ENCODE results near the gene PHACTR2.

Gene PHACTR2

GRCh38 chr6:143802833-143803565 is 125.2 kb downstream of the PHACTR2 start:
- DNase-seq (no peak), ATAC-seq (ENCODE audit: insufficient read depth, low read depth) (no peak)
- H3K9ac ChIP-seq (ENCODE audit: low read depth, low read length): no peak overlapping the region
- H2AFZ ChIP-seq (ENCODE audit: low read depth, low read length): no peak overlapping the region
- no peaks in the 10 kb centered on the region for H3K27me3 ChIP-seq (ENCODE audit: insufficient read depth, low read length, poor library complexity)
- H3K79me2 ChIP-seq (ENCODE audit: insufficient read depth, low read length): no peaks in the 10 kb centered on the region
- TF ChIP-seq CTCF (IDR thresholded peaks at IDR 0.05; ENCODE audit: borderline replicate concordance, extremely low read depth, low read length, poor library complexity, severe bottlenecking): no peak
- no peak for TF ChIP-seq EZH2 (IDR thresholded peaks at IDR 0.05; ENCODE audit: borderline replicate concordance, low read depth, low read length, severe bottlenecking)
- no peaks in the 10 kb centered on the region for H4K20me1 ChIP-seq (ENCODE audit: insufficient read depth, low read length)
- no peaks in the 10 kb centered on the region for H3K9me3 ChIP-seq (ENCODE audit: insufficient read depth, low read length, severe bottlenecking)
- no peak overlapping the region for H3K4me2 ChIP-seq (ENCODE audit: insufficient read depth, low read length)
- H3K4me1 ChIP-seq (ENCODE audit: insufficient read depth, low read length): no peaks in the 10 kb centered on the region
- H3K4me3 ChIP-seq (ENCODE audit: low read depth in 1 of 2, low read length in 2 of 2): no peak overlapping the region
- no peaks in the 10 kb centered on the region for H3K36me3 ChIP-seq (ENCODE audit: insufficient read depth, low read length)
- H3K27ac ChIP-seq (ENCODE audit: low read length): no peak overlapping the region

- no peak overlapping the region for H3K4me3 ChIP-seq (ENCODE audit: low read depth in 1 of 2, low read length in 2 of 2)
- no peaks in the 10 kb centered on the region for H3K9me3 ChIP-seq (ENCODE audit: insufficient read depth, low read length, severe bottlenecking)
- H3K27ac ChIP-seq (ENCODE audit: low read length): no peak overlapping the region
- DNase-seq (no peak), ATAC-seq (ENCODE audit: insufficient read depth, low read depth) (no peak)
- no peaks in the 10 kb centered on the region for H3K4me1 ChIP-seq (ENCODE audit: insufficient read depth, low read length)
- no peak overlapping the region for H3K9ac ChIP-seq (ENCODE audit: low read depth, low read length)
- H3K27me3 ChIP-seq (ENCODE audit: insufficient read depth, low read length, poor library complexity): no peaks in the 10 kb centered on the region
- no peak overlapping the region for H3K4me2 ChIP-seq (ENCODE audit: insufficient read depth, low read length)
- no peak overlapping the region for H2AFZ ChIP-seq (ENCODE audit: low read depth, low read length)
- TF ChIP-seq CTCF (IDR thresholded peaks at IDR 0.05; ENCODE audit: borderline replicate concordance, extremely low read depth, low read length, poor library complexity, severe bottlenecking) (no peak), EZH2 (IDR thresholded peaks at IDR 0.05; ENCODE audit: borderline replicate concordance, low read depth, low read length, severe bottlenecking) (no peak)
- no peaks in the 10 kb centered on the region for H3K79me2 ChIP-seq (ENCODE audit: insufficient read depth, low read length)
- H3K36me3 ChIP-seq (ENCODE audit: insufficient read depth, low read length): no peaks in the 10 kb centered on the region
- H4K20me1 ChIP-seq (ENCODE audit: insufficient read depth, low read length): no peaks in the 10 kb centered on the region
These were observed 126.2 kb downstream of the PHACTR2 start for GRCh38 chr6:143803769-143804568.

GRCh38 chr6:143804835-143805239 is 127.1 kb downstream of the PHACTR2 start:
- Histone ChIP-seq H3K27ac (ENCODE audit: low read length) (no peak overlapping the region), H3K27me3 (ENCODE audit: insufficient read depth, low read length, poor library complexity) (no peaks in the 10 kb centered on the region), H4K20me1 (ENCODE audit: insufficient read depth, low read length) (no peaks in the 10 kb centered on the region), H3K9me3 (ENCODE audit: insufficient read depth, low read length, severe bottlenecking) (no peaks in the 10 kb centered on the region), H3K4me2 (ENCODE audit: insufficient read depth, low read length) (no peak overlapping the region), H3K4me3 (ENCODE audit: low read depth in 1 of 2, low read length in 2 of 2) (no peak overlapping the region), H3K9ac (ENCODE audit: low read depth, low read length) (no peak overlapping the region), H2AFZ (ENCODE audit: low read depth, low read length) (no peak overlapping the region), H3K79me2 (ENCODE audit: insufficient read depth, low read length) (no peaks in the 10 kb centered on the region), H3K36me3 (ENCODE audit: insufficient read depth, low read length) (no peaks in the 10 kb centered on the region), H3K4me1 (ENCODE audit: insufficient read depth, low read length) (no peaks in the 10 kb centered on the region)
- TF ChIP-seq EZH2 (IDR thresholded peaks at IDR 0.05; ENCODE audit: borderline replicate concordance, low read depth, low read length, severe bottlenecking) (no peak), CTCF (IDR thresholded peaks at IDR 0.05; ENCODE audit: borderline replicate concordance, extremely low read depth, low read length, poor library complexity, severe bottlenecking) (no peak)
- ATAC-seq (ENCODE audit: insufficient read depth, low read depth) (no peak), DNase-seq (no peak)
